ENCODE results near the gene SLC38A5. TPM values are rescaled to one million over a fixed set of nuclear protein-coding genes. Genes with fewer than 3 reads are reported as not detected.

SLC38A5 gene
- total and polyA plus RNA-seq, 9 of the 15 experiments (the other 6 are each of a cell fraction or from before 2014, with no cell fraction given) = 9.3 to 228 (median 142) TPM

DNA sequence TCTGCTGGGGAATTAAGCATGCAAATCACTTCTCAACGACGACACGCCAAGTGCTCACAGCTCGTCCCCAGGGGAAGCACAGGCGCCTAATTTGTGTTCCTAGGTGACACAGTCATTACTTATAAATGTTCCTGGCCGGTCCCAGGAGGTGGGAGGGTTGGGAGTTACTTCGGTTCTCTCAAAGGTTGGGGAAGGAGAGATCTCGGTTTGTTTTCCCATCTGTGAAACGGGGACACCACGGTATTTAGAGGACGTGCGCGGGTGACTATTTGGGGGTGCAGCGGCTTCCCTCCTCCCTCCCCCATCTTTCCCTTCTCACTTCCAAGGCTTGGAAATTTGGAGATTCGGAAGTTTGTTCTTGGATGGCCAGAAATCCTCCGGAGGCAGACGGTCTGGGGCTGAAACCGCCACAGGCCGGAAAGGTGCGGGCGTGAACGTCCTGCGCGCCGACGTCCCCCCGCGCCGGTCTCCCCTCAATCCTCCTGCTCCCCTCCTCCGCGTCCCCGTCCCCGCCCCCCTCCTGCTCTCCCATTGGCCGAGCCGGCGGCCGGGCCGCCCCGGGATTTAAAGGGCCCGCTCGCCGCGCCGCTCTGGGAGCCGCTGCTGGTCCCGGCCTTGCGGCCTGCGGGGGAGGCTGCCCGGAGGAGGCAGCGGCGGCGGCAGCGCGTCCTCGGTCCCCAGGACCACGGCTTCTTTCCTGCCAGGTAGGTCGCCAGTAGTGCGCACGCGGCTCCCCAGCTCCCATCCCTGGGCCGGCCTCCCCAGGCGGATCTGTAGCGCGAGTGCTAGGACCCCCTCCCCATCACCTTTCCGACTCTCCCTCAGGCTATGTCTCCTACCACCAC is 38.6 kb upstream of the SLC38A5 start, which contains the start of gene PORCN (continued):
- TF ChIP-seq, protein P1, sequence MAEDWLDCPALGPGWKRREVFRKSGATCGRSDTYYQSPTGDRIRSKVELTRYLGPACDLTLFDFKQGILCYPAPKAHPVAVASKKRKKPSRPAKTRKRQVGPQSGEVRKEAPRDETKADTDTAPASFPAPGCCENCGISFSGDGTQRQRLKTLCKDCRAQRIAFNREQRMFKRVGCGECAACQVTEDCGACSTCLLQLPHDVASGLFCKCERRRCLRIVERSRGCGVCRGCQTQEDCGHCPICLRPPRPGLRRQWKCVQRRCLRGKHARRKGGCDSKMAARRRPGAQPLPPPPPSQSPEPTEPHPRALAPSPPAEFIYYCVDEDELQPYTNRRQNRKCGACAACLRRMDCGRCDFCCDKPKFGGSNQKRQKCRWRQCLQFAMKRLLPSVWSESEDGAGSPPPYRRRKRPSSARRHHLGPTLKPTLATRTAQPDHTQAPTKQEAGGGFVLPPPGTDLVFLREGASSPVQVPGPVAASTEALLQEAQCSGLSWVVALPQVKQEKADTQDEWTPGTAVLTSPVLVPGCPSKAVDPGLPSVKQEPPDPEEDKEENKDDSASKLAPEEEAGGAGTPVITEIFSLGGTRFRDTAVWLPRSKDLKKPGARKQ (CRISPR knock-in tag; IDR thresholded peaks at IDR 0.05) = no peak
- no peak for TF ChIP-seq CBX1 (IDR thresholded peaks at IDR 0.05; ENCODE audit: low read depth)
- no peak for TF ChIP-seq SMAD3 (CRISPR knock-in tag; conservative IDR thresholded peaks at IDR 0.05)
- no peak for TF ChIP-seq ELF1 (tag; IDR thresholded peaks at IDR 0.05)
- TF ChIP-seq SMAD4 (CRISPR knock-in tag; conservative IDR thresholded peaks at IDR 0.05) = peak; percentile 26; the same call in 1 of the 2 replicates
- no peak for TF ChIP-seq ZNF644 (tag; IDR thresholded peaks at IDR 0.05; ENCODE audit: low read depth)
- peak; percentile 78 for TF ChIP-seq ZFX (CRISPR knock-in tag; IDR thresholded peaks at IDR 0.05)
- no peak for TF ChIP-seq ZNF41 (CRISPR knock-in tag; conservative IDR thresholded peaks at IDR 0.05)
- no peak for TF ChIP-seq GATA2 (CRISPR knock-in tag; IDR thresholded peaks at IDR 0.05)
- no peak for TF ChIP-seq ESRRB (CRISPR knock-in tag; IDR thresholded peaks at IDR 0.05; ENCODE audit: borderline replicate concordance)
- TF ChIP-seq POU5F1 (IDR thresholded peaks at IDR 0.05; ENCODE audit: borderline replicate concordance, low read depth, low read length, partially characterized antibody) = no peak
- no peak for TF ChIP-seq ZNF175 (CRISPR knock-in tag; IDR thresholded peaks at IDR 0.05; ENCODE audit: low read depth)
- TF ChIP-seq RBM25 (IDR thresholded peaks at IDR 0.05; ENCODE audit: low read depth, low read length, severe bottlenecking) = peak; percentile 73
- no peak for TF ChIP-seq PHF20 (IDR thresholded peaks at IDR 0.05; ENCODE audit: partially characterized antibody)
- TF ChIP-seq MAFG (tag; conservative IDR thresholded peaks at IDR 0.05) = no peak
- no peak for TF ChIP-seq FUS (optimal IDR thresholded peaks at IDR 0.05; ENCODE audit: low read depth, low read length)
- TF ChIP-seq, protein P2, sequence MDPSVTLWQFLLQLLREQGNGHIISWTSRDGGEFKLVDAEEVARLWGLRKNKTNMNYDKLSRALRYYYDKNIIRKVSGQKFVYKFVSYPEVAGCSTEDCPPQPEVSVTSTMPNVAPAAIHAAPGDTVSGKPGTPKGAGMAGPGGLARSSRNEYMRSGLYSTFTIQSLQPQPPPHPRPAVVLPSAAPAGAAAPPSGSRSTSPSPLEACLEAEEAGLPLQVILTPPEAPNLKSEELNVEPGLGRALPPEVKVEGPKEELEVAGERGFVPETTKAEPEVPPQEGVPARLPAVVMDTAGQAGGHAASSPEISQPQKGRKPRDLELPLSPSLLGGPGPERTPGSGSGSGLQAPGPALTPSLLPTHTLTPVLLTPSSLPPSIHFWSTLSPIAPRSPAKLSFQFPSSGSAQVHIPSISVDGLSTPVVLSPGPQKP (CRISPR knock-in tag; IDR thresholded peaks at IDR 0.05) = no peak

Data from K562 (cell line).